DOHH2 (cell line): ENCODE measurements around the gene TNFRSF17.

Source experiments
- H3F3A ChIP-seq: fragments of 200-600 bp; sonication (generic), shearing (Covaris generic); 2 replicates; pipeline ENCODE4 v1.6.0; 2016; ENCODE audit warnings: antibody characterized with exemption, mild to moderate bottlenecking; ENCODE audit not compliant: control insufficient read depth, insufficient read depth
- H3K27ac ChIP-seq: fragments of 200-600 bp; sonication (generic); 2 replicates; pipeline ENCODE4 v1.5.1; 2014; ENCODE audit warnings: low read depth, mild to moderate bottlenecking, low read length, moderate library complexity
- H3K27me3 ChIP-seq: fragments of 200-600 bp; sonication (generic); 2 replicates; pipeline ENCODE4 v1.6.1; 2014; ENCODE audit warnings: mild to moderate bottlenecking, low read length, mixed read lengths; ENCODE audit not compliant: control insufficient read depth
- H3K36me3 ChIP-seq: fragments of 200-600 bp; sonication (generic); 2 replicates; pipeline ENCODE4 v1.6.1; 2014; ENCODE audit warnings: mild to moderate bottlenecking, low read length, moderate library complexity, mixed read lengths; ENCODE audit not compliant: control insufficient read depth
- H3K4me1 ChIP-seq: fragments of 200-600 bp; sonication (generic); 2 replicates; pipeline ENCODE4 v1.6.1; 2014; ENCODE audit warnings: mild to moderate bottlenecking, low read length, mixed read lengths; ENCODE audit not compliant: control insufficient read depth
- H3K4me2 ChIP-seq: fragments of 200-600 bp; sonication (generic); 2 replicates; pipeline ENCODE4 v1.6.0; 2014; ENCODE audit warnings: mild to moderate bottlenecking, low read length, moderate library complexity
- H3K4me3 ChIP-seq: fragments of 200-600 bp; sonication (generic); 2 replicates; pipeline ENCODE4 v1.5.1; 2014; ENCODE audit warnings: mild to moderate bottlenecking, low read length, mixed read lengths
- H3K79me2 ChIP-seq: fragments of 200-600 bp; sonication (generic); 2 replicates; pipeline ENCODE4 v1.6.1; 2014; ENCODE audit warnings: mild to moderate bottlenecking, low read length, mixed read lengths; ENCODE audit not compliant: control insufficient read depth
- H3K9me2 ChIP-seq: fragments of 200-600 bp; sonication (generic); replicated peaks from 2 replicates; pipeline ENCODE4 v1.6.1; 2014; ENCODE audit warnings: mild to moderate bottlenecking, low read length, mixed read lengths; ENCODE audit not compliant: control insufficient read depth
- H3K9me3 ChIP-seq: fragments of 200-600 bp; sonication (generic); 2 replicates; pipeline ENCODE4 v1.6.1; 2014; ENCODE audit warnings: antibody characterized with exemption, low read length, mixed read lengths; ENCODE audit not compliant: control insufficient read depth, insufficient read depth
- H4K20me1 ChIP-seq: fragments of 200-600 bp; sonication (generic); 2 replicates; pipeline ENCODE4 v1.6.0; 2014; ENCODE audit warnings: low read depth, mild to moderate bottlenecking, antibody characterized with exemption, low read length, moderate library complexity; ENCODE audit not compliant: control insufficient read depth, insufficient read depth
- EZH2phosphoT487 ChIP-seq: fragments of 200-600 bp; sonication (generic); IDR thresholded peaks from 2 replicates; pipeline ENCODE4 v1.6.1; 2017; ENCODE audit warnings: borderline replicate concordance, mild to moderate bottlenecking, antibody characterized with exemption, low read length, moderate library complexity, mixed read lengths
- TF ChIP-seq, protein P1 (sequence below): fragments of 200-600 bp; sonication (generic); IDR thresholded peaks from one replicate; pipeline ENCODE4 v1.5.1; 2014; ENCODE audit warnings: antibody characterized with exemption, mild to moderate bottlenecking, low read depth, low read length; ENCODE audit not compliant: poor library complexity, severe bottlenecking

The TNFRSF17 gene

GRCh38 chr16:11994143-11995119 lies 29.4 kb downstream of the TNFRSF17 start:
- peaks cover 26% of the 10 kb centered on the region for H3K4me1 ChIP-seq
- no peaks in the 10 kb centered on the region for H3K27me3 ChIP-seq
- no peaks in the 10 kb centered on the region for H3K9me2 ChIP-seq
- H3K36me3 ChIP-seq = peaks cover 3% of the 10 kb centered on the region; the same call in 1 of the 2 replicates
- H3K79me2 ChIP-seq = peaks cover 50% of the 10 kb centered on the region
- no peak overlapping the region for H3K4me3 ChIP-seq
- H4K20me1 ChIP-seq = no peaks in the 10 kb centered on the region
- no peak overlapping the region for H3K4me2 ChIP-seq
- H3K9me3 ChIP-seq = no peaks in the 10 kb centered on the region
- H3K27ac ChIP-seq = no peak overlapping the region
- TF ChIP-seq, protein P1, sequence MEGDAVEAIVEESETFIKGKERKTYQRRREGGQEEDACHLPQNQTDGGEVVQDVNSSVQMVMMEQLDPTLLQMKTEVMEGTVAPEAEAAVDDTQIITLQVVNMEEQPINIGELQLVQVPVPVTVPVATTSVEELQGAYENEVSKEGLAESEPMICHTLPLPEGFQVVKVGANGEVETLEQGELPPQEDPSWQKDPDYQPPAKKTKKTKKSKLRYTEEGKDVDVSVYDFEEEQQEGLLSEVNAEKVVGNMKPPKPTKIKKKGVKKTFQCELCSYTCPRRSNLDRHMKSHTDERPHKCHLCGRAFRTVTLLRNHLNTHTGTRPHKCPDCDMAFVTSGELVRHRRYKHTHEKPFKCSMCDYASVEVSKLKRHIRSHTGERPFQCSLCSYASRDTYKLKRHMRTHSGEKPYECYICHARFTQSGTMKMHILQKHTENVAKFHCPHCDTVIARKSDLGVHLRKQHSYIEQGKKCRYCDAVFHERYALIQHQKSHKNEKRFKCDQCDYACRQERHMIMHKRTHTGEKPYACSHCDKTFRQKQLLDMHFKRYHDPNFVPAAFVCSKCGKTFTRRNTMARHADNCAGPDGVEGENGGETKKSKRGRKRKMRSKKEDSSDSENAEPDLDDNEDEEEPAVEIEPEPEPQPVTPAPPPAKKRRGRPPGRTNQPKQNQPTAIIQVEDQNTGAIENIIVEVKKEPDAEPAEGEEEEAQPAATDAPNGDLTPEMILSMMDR = no peak
- no peaks in the 10 kb centered on the region for H3F3A ChIP-seq

DNA sequence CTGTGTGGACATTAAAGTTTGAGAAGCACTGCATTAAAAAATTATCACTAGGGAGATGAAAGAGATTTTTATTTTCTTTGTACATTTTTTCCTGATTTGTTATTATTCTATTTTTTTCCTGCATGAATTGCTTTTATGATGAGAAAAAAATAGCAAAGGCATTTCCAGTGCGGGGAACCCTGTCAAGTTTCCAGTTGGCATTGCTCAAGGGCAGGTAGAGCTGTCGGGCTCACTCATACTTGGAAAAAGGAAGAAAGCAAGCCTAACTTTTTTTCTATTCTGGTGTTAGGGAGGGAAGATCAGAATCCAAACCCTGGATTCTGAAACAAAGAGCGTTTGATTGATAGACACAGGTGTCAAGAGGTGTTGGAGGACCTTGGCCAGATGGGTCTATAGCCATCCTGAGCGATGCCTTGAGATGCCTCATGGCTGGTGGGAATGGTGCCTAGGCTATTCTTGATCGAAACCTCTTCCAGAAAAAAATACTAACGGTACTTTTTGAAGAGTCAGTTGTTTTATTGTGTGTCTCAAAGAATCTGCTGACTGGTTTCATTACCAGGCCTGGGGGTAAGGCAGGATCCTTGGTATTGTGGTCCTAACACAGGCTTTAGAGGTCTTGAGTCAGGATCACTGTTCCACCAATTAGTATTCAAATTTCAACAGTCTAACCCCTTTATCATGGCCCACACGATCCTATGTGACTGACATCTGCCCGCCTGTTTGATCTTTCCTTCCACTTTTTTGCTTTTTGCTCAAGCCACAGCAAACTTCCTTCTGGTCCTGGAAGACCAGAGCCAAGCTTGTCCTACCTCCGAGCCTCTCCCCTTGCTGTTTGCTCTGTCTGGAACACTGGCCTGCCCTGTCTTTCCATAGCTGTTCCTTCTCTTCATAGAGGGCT lies 31.7 kb downstream of the TNFRSF17 start:
- Histone ChIP-seq H3K4me2 (peak overlapping the region; percentile 7; the same call in 1 of the 2 replicates), H3K4me3 (no peak overlapping the region), H3K27ac (no peak overlapping the region), H4K20me1 (no peaks in the 10 kb centered on the region), H3K27me3 (no peaks in the 10 kb centered on the region), H3K9me2 (no peaks in the 10 kb centered on the region), H3K79me2 (peaks cover 31% of the 10 kb centered on the region), H3K4me1 (peaks cover 26% of the 10 kb centered on the region), H3K9me3 (no peaks in the 10 kb centered on the region), H3K36me3 (peaks cover 6% of the 10 kb centered on the region; the same call in 1 of the 2 replicates), H3F3A (no peaks in the 10 kb centered on the region)
- TF ChIP-seq EZH2phosphoT487 = no peak
- TF ChIP-seq, protein P1 = no peak

DNA sequence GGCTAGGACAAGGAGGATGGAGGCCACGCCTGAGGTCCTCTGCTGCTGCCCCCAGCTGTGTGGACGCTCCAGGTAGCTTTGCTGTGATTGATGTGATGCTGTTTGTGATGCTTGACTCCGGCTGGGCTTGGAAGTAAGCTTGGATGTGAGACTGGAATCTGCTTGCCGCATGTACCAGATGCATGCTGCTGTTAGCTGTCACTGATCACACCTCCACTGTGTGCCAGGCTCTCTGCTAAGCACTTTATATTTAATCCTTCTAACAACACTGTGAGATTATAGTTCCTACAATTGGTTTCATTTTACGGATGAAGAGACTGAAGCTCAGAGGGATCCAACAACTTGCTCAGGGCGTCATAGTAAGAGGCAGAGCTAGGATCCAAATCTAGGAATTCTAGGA lies 35.0 kb downstream of the TNFRSF17 start:
- H3K27ac ChIP-seq = no peak overlapping the region
- peaks cover 17% of the 10 kb centered on the region for H3K79me2 ChIP-seq
- no peak overlapping the region for H3K4me2 ChIP-seq
- no peaks in the 10 kb centered on the region for H3K9me2 ChIP-seq
- H3K4me1 ChIP-seq = peaks cover 16% of the 10 kb centered on the region
- no peak overlapping the region for H3K4me3 ChIP-seq
- no peaks in the 10 kb centered on the region for H3K9me3 ChIP-seq
- H3F3A ChIP-seq = no peaks in the 10 kb centered on the region
- TF ChIP-seq, protein P1 = no peak
- H3K27me3 ChIP-seq = no peaks in the 10 kb centered on the region
- H3K36me3 ChIP-seq = peaks cover 9% of the 10 kb centered on the region; the same call in 1 of the 2 replicates
- H4K20me1 ChIP-seq = no peaks in the 10 kb centered on the region
